Thymus (tissue), 11 donors: ENCODE data around the gene RAB34. TPM values are rescaled to one million over a fixed set of nuclear protein-coding genes. Genes with fewer than 3 reads are reported as not detected.
A peak's percentile ranks its signal among the peaks of the same experiment; 100 is the strongest.

Source experiments
- DNase-seq, 9 donors: peaks; one replicate each; pipeline ENCODE4 v3.0.0-alpha.2; 2013; ENCODE audit warnings: low spot score in 9 of 9, low read depth in 6 of 9, missing footprints in 1 of 9
- H3K27ac ChIP-seq, 2 donors: one replicate each; pipeline ENCODE4 v1.5.1; 2013; ENCODE audit warnings: control low read depth in 1 of 2, low read depth in 1 of 2, low read length in 1 of 2, mild to moderate bottlenecking in 1 of 2, moderate library complexity in 1 of 2
- H3K27me3 ChIP-seq, 2 donors: one replicate each; pipeline ENCODE4 v1.5.1; 2013; ENCODE audit warnings: low read length in 1 of 2; ENCODE audit not compliant: control insufficient read depth in 2 of 2, insufficient read depth in 1 of 2
- H3K36me3 ChIP-seq, 2 donors: one replicate each; pipeline ENCODE4 v1.5.1; 2013; ENCODE audit warnings: low read length in 1 of 2, mild to moderate bottlenecking in 1 of 2, moderate library complexity in 1 of 2; ENCODE audit not compliant: control insufficient read depth in 2 of 2, insufficient read depth in 2 of 2
- H3K4me1 ChIP-seq, 2 donors: one replicate each; pipeline ENCODE4 v1.5.1; 2013; ENCODE audit warnings: low read length in 2 of 2; ENCODE audit not compliant: control insufficient read depth in 2 of 2, insufficient read depth in 2 of 2
- H3K4me3 ChIP-seq, 2 donors: one replicate each; pipeline ENCODE4 v1.5.1; 2013; ENCODE audit warnings: low read length in 2 of 2, control low read depth in 1 of 2, mild to moderate bottlenecking in 1 of 2
- H3K9me3 ChIP-seq, 2 donors: one replicate each; pipeline ENCODE4 v1.5.1; 2013; ENCODE audit warnings: low read length in 1 of 2, mild to moderate bottlenecking in 1 of 2; ENCODE audit not compliant: control insufficient read depth in 2 of 2, insufficient read depth in 1 of 2
- WGBS: extraction: QIAGEN DNeasy Blood & Tissue Kit; methylation state at CpG from one replicate; pipeline ENCODE4 v1.1.7; 2013; 5-methylcytosine and 5-hydroxymethylcytosine counted together
- polyA plus RNA-seq: library from polyadenylated mRNA; stranded (reverse); fragments of 200-250 nt; gene quantifications from one replicate; pipeline ENCODE4 v1.2.3, GENCODE V29; 2013
- total RNA-seq: library from RNA; stranded (reverse); fragments of 120-200 nt; gene quantifications from one replicate; pipeline ENCODE4 v1.2.4, GENCODE V29; 2013
- donor health status: healthy.

RAB34 gene
- total and polyA plus RNA-seq, 2 donors = 26.6 to 81.9 TPM

- Histone ChIP-seq H3K27ac (no peak overlapping the region), H3K9me3 (peaks cover 0 to 12% of the 10 kb centered on the region in 2 donors), H3K27me3 (no peaks in the 10 kb centered on the region), H3K4me1 (peaks cover 17 to 25% of the 10 kb centered on the region in 2 donors), H3K36me3 (no peaks in the 10 kb centered on the region), H3K4me3 (no peak overlapping the region)
- WGBS = 98% methylated on average over 1 of the region's 1 CpG
- no peak for DNase-seq
Observed at GRCh38 chr17:28733346-28733745, 15.7 kb upstream of the RAB34 start.

- H3K4me1 ChIP-seq = peaks cover 16 to 36% of the 10 kb centered on the region in 2 donors
- peaks cover 0 to 11% of the 10 kb centered on the region in 2 donors for H3K9me3 ChIP-seq
- H3K4me3 ChIP-seq = no peak overlapping the region
- no peak for DNase-seq
- WGBS = 95% methylated on average over 11 of the region's 11 CpGs
- H3K36me3 ChIP-seq = peaks cover under 1 to 3% of the 10 kb centered on the region in 2 donors
- H3K27me3 ChIP-seq = peaks cover 0 to 8% of the 10 kb centered on the region in 2 donors
- no peak overlapping the region for H3K27ac ChIP-seq
Observed at GRCh38 chr17:28729950-28730330, 12.3 kb upstream of the RAB34 start.

DNA sequence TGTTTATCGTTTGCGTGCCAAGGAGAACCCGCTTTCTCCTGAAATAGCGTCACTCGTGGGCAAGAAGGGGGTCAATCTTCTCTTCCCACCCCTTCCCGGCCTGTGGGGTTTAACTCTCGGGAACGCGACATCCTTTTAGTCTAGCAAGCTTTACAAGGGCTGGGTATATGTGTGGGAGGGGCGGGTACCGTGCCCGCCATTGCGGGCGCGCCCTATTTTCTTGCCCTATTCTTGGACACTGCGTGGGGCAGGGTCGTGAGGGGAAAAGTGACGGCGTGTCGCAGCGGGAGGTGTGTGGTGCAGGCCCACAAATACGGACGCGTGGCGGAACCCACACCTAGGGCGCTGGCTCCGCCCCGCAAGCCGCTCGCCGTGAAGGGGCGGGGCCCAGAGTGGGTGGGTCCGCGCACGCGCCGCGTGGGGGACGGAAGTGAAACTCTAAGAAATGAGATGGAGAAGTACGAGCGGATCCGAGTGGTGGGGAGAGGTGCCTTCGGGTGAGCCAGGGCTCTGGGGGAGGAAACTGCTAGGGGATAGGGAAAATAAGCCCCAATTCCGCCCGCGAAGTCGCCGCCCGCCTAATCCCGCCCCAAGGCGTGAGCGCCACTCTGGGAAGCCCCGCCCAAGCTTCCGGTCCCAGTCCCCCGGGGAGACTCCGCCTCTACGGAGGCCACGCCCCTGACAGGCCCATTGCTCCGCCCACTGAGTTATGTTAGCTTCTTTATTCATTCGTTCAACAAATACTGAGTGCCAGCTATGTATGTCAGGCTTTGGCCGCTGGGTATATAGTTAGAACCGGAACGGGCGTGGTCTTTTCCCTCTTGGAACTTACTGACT is 10.9 kb upstream of the RAB34 start, which contains the start of gene NEK8:
Gene NEK8 (plus strand): TSS at position 425 of the 837 bp plus-strand sequence. CDS start 26 bp downstream, at position 451.
- Histone ChIP-seq H3K9me3 (peaks cover 0 to 6% of the 10 kb centered on the region in 2 donors), H3K27ac (peak within 1 kb of the TSS; percentile 99 to 100), H3K4me3 (peak within 1 kb of the TSS; percentile 91), H3K36me3 (peaks cover 12 to 17% of the 10 kb centered on the region in 2 donors), H3K4me1 (peaks cover 16 to 40% of the 10 kb centered on the region in 2 donors), H3K27me3 (peaks cover 0 to 8% of the 10 kb centered on the region in 2 donors)
- DNase-seq = peak; percentile 84 to 97 (median 92)
- WGBS = under 1% methylated on average over 64 of the region's 64 CpGs

GRCh38 chr17:28726627-28727491 is 9.2 kb upstream of the RAB34 start:
- under 1% methylated on average over 57 of the region's 57 CpGs for WGBS
- H3K4me1 ChIP-seq = peaks cover 16 to 57% of the 10 kb centered on the region in 2 donors
- H3K4me3 ChIP-seq = peak overlapping the region; percentile 61 to 91
- peak overlapping the region; percentile 73 for H3K27ac ChIP-seq
- peaks cover 29 to 34% of the 10 kb centered on the region in 2 donors for H3K36me3 ChIP-seq
- peaks cover 0 to 6% of the 10 kb centered on the region in 2 donors for H3K9me3 ChIP-seq
- DNase-seq = peak in 8 of 9 donors; percentile 79 to 94 (median 88)
- H3K27me3 ChIP-seq = peaks cover 0 to 8% of the 10 kb centered on the region in 2 donors

DNA sequence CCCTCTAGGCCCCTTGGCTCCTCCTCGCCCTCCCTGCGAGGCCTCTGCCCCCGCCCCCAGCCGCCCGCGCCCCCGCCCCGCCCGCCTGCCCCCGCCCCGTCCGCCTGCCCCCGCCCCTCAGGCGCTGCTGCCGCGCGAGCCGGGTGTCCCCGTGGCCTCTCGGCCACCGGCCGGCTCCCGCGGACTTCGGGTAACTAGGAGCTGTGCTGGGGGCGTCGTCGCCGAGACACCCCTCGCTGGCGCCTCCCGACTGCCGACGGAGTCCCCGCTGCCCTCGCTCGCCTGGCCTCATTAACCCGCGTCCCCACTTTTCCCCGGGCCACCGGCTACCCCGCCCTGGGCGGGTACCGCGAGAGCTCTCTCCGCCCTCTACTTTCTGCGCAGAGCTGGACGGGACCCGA is 8.6 kb upstream of the RAB34 start, which contains the start of gene TLCD1:
Gene TLCD1 (minus strand): TSS at position 8 of the 401 bp plus-strand sequence. CDS start 136 bp downstream, outside the sequence.
- peaks cover 0 to 6% of the 10 kb centered on the region in 2 donors for H3K9me3 ChIP-seq
- DNase-seq = peak in 2 of 9 donors; percentile 64 to 66
- H3K4me1 ChIP-seq = peaks cover 16 to 63% of the 10 kb centered on the region in 2 donors
- WGBS = under 1% methylated on average over 49 of the region's 49 CpGs
- H3K27me3 ChIP-seq = peaks cover 0 to 8% of the 10 kb centered on the region in 2 donors
- H3K4me3 ChIP-seq = peak within 1 kb of the TSS; percentile 61 to 91
- peaks cover 35 to 40% of the 10 kb centered on the region in 2 donors for H3K36me3 ChIP-seq
- H3K27ac ChIP-seq = peak within 1 kb of the TSS; percentile 73

- peaks cover 21 to 68% of the 10 kb centered on the region in 2 donors for H3K4me1 ChIP-seq
Observed at GRCh38 chr17:28725660-28726225, 8.1 kb upstream of the RAB34 start.

DNA sequence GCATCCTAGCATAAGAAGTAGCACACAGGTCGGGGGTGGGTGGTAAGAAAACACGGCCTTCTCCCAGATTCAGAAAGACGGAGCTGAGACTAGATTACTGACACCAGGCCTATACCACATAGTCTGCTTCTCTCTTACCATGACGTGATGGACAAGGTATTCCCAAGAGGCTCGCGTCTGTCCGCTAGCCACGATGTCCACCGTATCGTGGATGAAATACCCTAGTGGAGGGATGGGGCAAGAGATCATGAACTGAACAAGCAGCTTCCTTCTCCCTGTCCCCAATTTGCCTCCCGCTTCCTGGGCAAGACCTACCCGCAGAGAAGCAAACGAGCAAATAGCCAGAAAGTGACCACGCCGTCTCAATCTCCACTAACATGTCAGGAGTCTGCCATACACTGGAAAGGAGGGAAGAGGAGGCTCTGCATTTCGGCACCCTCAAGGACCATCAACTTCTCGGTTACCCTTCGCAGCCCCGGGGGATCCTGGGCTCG is 7.5 kb upstream of the RAB34 start:
- Histone ChIP-seq H3K27ac (peak overlapping the region; percentile 15 to 19), H3K9me3 (peaks cover 0 to 6% of the 10 kb centered on the region in 2 donors), H3K4me3 (peak overlapping the region in 1 of 2 donors; percentile 33), H3K27me3 (peaks cover 0 to 8% of the 10 kb centered on the region in 2 donors), H3K4me1 (peaks cover 22 to 71% of the 10 kb centered on the region in 2 donors), H3K36me3 (peaks cover 39 to 46% of the 10 kb centered on the region in 2 donors)
- WGBS = 73% methylated on average over 20 of the region's 20 CpGs
- no peak for DNase-seq

More at GRCh38 chr17:28725660-28726225, 8.1 kb upstream of the RAB34 start:
- 2% methylated on average over 45 of the region's 45 CpGs for WGBS
- DNase-seq = peak in 3 of 9 donors; percentile 34 to 64 (median 50)
- Histone ChIP-seq H3K27ac (peak overlapping the region in 1 of 2 donors; percentile 65), H3K36me3 (peaks cover 39 to 45% of the 10 kb centered on the region in 2 donors), H3K9me3 (peaks cover 0 to 6% of the 10 kb centered on the region in 2 donors), H3K27me3 (peaks cover 0 to 8% of the 10 kb centered on the region in 2 donors), H3K4me3 (peak overlapping the region; percentile 33 to 61)

DNA sequence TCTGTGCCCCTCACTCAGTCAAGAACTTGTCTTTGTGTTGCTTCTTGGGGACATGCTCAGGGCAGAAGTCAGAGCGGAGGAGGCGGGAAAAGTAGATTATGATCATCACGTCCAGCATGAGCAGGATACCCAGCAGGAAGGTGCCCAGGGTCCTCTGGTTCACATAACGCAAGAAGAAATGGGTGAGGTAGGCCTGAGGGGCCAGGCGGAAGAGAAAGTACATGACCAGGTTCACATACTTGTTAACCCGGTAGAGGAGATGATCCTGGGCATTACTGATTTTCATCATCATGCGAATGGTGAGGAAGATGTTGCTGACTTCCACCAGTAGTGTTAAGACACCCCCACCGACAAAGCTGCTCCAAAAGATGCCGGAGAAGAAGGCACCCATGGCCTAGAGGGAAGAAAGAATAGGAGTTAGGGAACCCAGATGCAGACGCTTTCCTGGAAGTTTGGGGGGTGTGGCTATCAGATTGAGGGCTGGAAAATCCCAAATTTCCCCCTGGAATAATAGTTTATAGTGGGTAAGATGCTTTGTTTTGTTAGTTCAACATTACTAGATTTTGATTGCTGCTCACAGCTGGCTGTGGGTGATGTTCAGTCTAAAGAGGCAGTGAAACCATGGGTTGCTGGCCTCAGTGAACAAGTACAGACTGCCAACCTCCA is 7.0 kb upstream of the RAB34 start:
- H3K4me1 ChIP-seq = peaks cover 22 to 71% of the 10 kb centered on the region in 2 donors
- peaks cover 39 to 46% of the 10 kb centered on the region in 2 donors for H3K36me3 ChIP-seq
- no peak overlapping the region for H3K4me3 ChIP-seq
- 96% methylated on average over 10 of the region's 10 CpGs for WGBS
- DNase-seq = no peak
- peaks cover 0 to 6% of the 10 kb centered on the region in 2 donors for H3K9me3 ChIP-seq
- peaks cover 0 to 8% of the 10 kb centered on the region in 2 donors for H3K27me3 ChIP-seq
- peak overlapping the region; percentile 12 to 21 for H3K27ac ChIP-seq
